Measurements from ENCODE around the gene BCL2A1.
"Not testable (repeated sequence)": the region's sequence is repeated elsewhere in the genome, so short reads cannot be mapped to it uniquely, and the experiment has no call there.

Gene BCL2A1

GRCh38 chr15:79947009-79947408 lies 24.0 kb downstream of the BCL2A1 start:
- H3K4me1 ChIP-seq, result no peaks in the 10 kb centered on the region
- H3K36me3 ChIP-seq, result no peaks in the 10 kb centered on the region
- H3K4me2 ChIP-seq, result no peak overlapping the region
- H3K27me3 ChIP-seq, result no peaks in the 10 kb centered on the region
- no peaks in the 10 kb centered on the region for H3K9me3 ChIP-seq
- no peak overlapping the region for H3K4me3 ChIP-seq
- TF ChIP-seq Cebpa-rat (IDR thresholded peaks at IDR 0.05), result no peak
- H4K20me1 ChIP-seq, result no peaks in the 10 kb centered on the region
- H3K9ac ChIP-seq, result no peak overlapping the region
- no peak overlapping the region for H3K27ac ChIP-seq

- Histone ChIP-seq H3K4me2 (no peak overlapping the region), H3K9me3 (no peaks in the 10 kb centered on the region), H3K27me3 (no peaks in the 10 kb centered on the region), H3K36me3 (no peaks in the 10 kb centered on the region), H3K27ac (no peak overlapping the region), H3K4me1 (no peaks in the 10 kb centered on the region), H4K20me1 (no peaks in the 10 kb centered on the region), H3K4me3 (no peak overlapping the region), H3K9ac (no peak overlapping the region)
- no peak for TF ChIP-seq Cebpa-rat (IDR thresholded peaks at IDR 0.05)
These were observed 26.4 kb downstream of the BCL2A1 start for GRCh38 chr15:79944622-79945021.

DNA sequence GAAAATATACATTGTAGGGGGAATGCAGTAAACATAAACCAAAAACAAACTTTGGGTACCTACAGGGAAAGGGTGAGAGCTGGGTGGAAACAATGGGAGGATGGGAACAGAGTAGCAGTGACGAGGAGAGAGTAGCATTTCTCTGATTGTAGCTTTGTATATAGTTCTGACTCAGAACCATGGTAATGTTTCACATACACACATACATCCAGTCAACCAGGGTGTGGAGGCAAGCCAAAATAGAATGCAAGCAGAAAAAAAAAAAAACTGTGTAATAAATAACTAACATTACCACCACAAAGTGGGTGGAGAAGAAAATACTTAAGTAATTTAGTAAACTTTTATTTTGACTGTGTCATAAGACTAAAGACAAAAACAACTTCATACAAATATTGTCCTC lies 27.2 kb downstream of the BCL2A1 start:
- no peak overlapping the region for H3K4me2 ChIP-seq
- no peak overlapping the region for H3K4me3 ChIP-seq
- TF ChIP-seq Cebpa-rat (IDR thresholded peaks at IDR 0.05), result no peak

DNA sequence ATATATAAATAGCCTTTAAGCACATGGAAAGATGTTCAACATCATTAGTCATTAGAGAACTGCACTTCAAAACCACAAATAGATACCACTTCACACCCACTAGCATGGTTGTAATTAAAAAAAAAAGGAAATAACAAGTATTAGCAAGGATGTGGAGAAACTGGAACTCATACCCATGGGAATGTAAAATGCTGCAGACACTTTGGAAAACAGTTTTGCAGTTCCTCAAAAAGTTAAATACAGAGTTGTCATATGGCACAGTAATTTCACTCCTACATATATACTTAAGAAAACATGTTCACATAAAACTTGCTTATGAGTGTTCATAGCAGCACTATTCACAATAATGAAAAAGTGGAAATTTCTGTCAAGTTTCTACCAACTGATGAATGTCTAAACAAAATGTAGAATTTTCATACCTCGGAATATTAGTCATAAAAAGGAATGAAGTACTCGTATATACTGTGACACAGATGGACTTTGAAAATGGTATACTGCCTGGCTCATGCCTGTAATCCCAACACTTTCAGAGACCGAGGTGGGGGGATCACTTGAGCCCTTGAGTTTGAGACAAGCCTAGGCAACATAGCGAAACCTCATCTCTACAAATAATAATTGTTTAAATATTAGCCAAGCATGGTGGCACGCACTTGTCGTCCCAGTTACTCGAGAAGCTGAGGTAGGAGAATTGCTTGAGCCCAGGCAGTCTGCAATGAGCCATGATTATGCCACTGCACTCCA lies 28.1 kb downstream of the BCL2A1 start:
- Histone ChIP-seq H3K9me3 (no peaks in the 10 kb centered on the region), H3K9ac (no peak overlapping the region), H3K36me3 (no peaks in the 10 kb centered on the region), H3K4me3 (no peak overlapping the region), H3K4me1 (no peaks in the 10 kb centered on the region), H3K27me3 (no peaks in the 10 kb centered on the region), H3K4me2 (no peak overlapping the region), H3K27ac (no peak overlapping the region), H4K20me1 (no peaks in the 10 kb centered on the region)
- TF ChIP-seq Cebpa-rat (IDR thresholded peaks at IDR 0.05), result no peak

More for the DNA sequence above, 27.2 kb downstream of the BCL2A1 start:
- Histone ChIP-seq H4K20me1 (no peaks in the 10 kb centered on the region), H3K36me3 (no peaks in the 10 kb centered on the region), H3K4me1 (no peaks in the 10 kb centered on the region), H3K27ac (no peak overlapping the region), H3K9ac (no peak overlapping the region), H3K9me3 (no peaks in the 10 kb centered on the region), H3K27me3 (no peaks in the 10 kb centered on the region)

GRCh38 chr15:79939399-79939798 lies 31.6 kb downstream of the BCL2A1 start:
- Histone ChIP-seq H3K36me3 (no peaks in the 10 kb centered on the region), H3K27me3 (no peaks in the 10 kb centered on the region), H3K27ac (no peak overlapping the region), H3K4me2 (no peak overlapping the region), H4K20me1 (no peaks in the 10 kb centered on the region), H3K4me3 (no peak overlapping the region), H3K4me1 (no peaks in the 10 kb centered on the region), H3K9me3 (no peaks in the 10 kb centered on the region), H3K9ac (no peak overlapping the region)
- no peak for TF ChIP-seq Cebpa-rat (IDR thresholded peaks at IDR 0.05)

GRCh38 chr15:79938143-79938542 lies 32.9 kb downstream of the BCL2A1 start:
- H3K4me2 ChIP-seq, result no peak overlapping the region
- H3K4me3 ChIP-seq, result no peak overlapping the region
- no peak overlapping the region for H3K27ac ChIP-seq
- H3K9me3 ChIP-seq, result no peaks in the 10 kb centered on the region
- TF ChIP-seq Cebpa-rat (IDR thresholded peaks at IDR 0.05), result no peak
- H3K36me3 ChIP-seq, result no peaks in the 10 kb centered on the region
- no peaks in the 10 kb centered on the region for H3K4me1 ChIP-seq
- no peaks in the 10 kb centered on the region for H3K27me3 ChIP-seq
- no peaks in the 10 kb centered on the region for H4K20me1 ChIP-seq
- H3K9ac ChIP-seq, result no peak overlapping the region

DNA sequence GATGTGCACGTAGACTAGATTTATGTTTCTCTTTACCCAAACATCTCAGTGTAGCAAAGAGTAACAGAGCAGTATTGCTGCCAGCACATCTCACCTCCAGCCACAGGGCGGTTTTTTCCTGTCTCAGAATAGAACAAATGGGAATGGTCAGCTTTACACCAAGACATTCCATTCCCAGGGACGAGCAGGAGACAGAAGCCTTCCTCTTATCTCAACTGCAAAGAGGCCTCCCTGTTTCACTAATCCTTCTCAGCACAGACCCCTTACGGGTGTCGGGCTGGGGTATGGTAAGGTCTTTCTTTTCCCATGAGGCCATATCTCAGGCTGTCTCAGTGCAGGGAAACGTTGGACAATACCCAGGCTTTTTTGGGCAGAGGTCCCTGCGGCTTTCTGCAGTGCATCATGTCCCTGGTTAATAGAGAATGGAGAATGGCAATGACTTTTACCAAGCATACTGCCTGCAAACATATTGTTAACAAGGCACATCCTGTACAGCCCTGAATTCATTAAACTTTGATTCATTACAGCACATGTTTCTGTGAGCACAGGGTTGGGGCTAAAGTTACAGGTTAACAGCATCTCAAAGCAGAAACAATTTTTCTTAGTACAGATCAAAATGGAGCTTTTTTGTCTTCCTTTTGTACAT lies 35.3 kb downstream of the BCL2A1 start:
- H3K4me3 ChIP-seq, H3K27ac ChIP-seq, H3K4me1 ChIP-seq, H3K4me2 ChIP-seq, H3K36me3 ChIP-seq, H3K9ac ChIP-seq, H4K20me1 ChIP-seq, H3K9me3 ChIP-seq, H3K27me3 ChIP-seq: not testable (repeated sequence)

- H3K36me3 ChIP-seq, result no peaks in the 10 kb centered on the region
- no peak overlapping the region for H3K27ac ChIP-seq
- no peaks in the 10 kb centered on the region for H3K4me1 ChIP-seq
- H4K20me1 ChIP-seq, result no peaks in the 10 kb centered on the region
- TF ChIP-seq Cebpa-rat (IDR thresholded peaks at IDR 0.05), result no peak
- no peak overlapping the region for H3K4me3 ChIP-seq
- no peak overlapping the region for H3K4me2 ChIP-seq
- no peaks in the 10 kb centered on the region for H3K27me3 ChIP-seq
- H3K9ac ChIP-seq, result no peak overlapping the region
- no peaks in the 10 kb centered on the region for H3K9me3 ChIP-seq
These were observed 37.8 kb downstream of the BCL2A1 start for GRCh38 chr15:79933231-79933630.

- Histone ChIP-seq H3K4me1 (no peaks in the 10 kb centered on the region), H3K36me3 (no peaks in the 10 kb centered on the region), H3K4me2 (no peak overlapping the region), H3K27me3 (no peaks in the 10 kb centered on the region), H3K9me3 (0 out of 2 replicates have a peak, but pooled peaks cover 1% of the 10 kb centered on the region), H3K27ac (no peak overlapping the region), H3K9ac (no peak overlapping the region), H4K20me1 (no peaks in the 10 kb centered on the region), H3K4me3 (no peak overlapping the region)
- TF ChIP-seq Cebpa-rat (IDR thresholded peaks at IDR 0.05), result no peak
These were observed 38.5 kb downstream of the BCL2A1 start for GRCh38 chr15:79932447-79932846.

- H3K4me3 ChIP-seq, result no peak overlapping the region
- no peak overlapping the region for H3K27ac ChIP-seq
- no peaks in the 10 kb centered on the region for H3K4me1 ChIP-seq
- no peaks in the 10 kb centered on the region for H4K20me1 ChIP-seq
- no peak overlapping the region for H3K4me2 ChIP-seq
- no peak for TF ChIP-seq Cebpa-rat (IDR thresholded peaks at IDR 0.05)
- H3K36me3 ChIP-seq, result no peaks in the 10 kb centered on the region
- H3K9ac ChIP-seq, result no peak overlapping the region
- H3K9me3 ChIP-seq, result peaks cover 17% of the 10 kb centered on the region
- no peaks in the 10 kb centered on the region for H3K27me3 ChIP-seq
These were observed 40.5 kb downstream of the BCL2A1 start for GRCh38 chr15:79930516-79930915.
